Measurements from ENCODE around the gene ENG.

DNA sequence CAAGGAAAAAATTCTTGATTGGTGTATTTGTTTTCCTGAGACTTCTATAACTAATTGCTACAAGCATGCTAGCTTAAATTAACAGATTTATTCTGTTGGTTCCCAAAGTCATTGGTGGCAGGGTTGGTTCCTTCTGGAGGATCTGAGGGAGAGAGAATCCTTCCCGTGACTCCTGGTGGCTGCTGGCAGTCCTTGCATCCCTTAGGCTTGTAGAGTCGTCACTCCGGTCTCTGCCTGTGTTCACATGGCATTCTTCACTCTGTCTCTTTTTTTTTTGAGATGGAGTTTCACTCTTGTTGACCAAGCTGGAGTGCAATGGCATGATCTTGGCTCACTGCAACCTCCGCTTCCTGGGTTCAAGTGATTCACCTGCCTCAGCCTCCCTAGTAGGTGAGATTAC lies 63.4 kb downstream of the ENG start:
- TF ChIP-seq, protein P1, sequence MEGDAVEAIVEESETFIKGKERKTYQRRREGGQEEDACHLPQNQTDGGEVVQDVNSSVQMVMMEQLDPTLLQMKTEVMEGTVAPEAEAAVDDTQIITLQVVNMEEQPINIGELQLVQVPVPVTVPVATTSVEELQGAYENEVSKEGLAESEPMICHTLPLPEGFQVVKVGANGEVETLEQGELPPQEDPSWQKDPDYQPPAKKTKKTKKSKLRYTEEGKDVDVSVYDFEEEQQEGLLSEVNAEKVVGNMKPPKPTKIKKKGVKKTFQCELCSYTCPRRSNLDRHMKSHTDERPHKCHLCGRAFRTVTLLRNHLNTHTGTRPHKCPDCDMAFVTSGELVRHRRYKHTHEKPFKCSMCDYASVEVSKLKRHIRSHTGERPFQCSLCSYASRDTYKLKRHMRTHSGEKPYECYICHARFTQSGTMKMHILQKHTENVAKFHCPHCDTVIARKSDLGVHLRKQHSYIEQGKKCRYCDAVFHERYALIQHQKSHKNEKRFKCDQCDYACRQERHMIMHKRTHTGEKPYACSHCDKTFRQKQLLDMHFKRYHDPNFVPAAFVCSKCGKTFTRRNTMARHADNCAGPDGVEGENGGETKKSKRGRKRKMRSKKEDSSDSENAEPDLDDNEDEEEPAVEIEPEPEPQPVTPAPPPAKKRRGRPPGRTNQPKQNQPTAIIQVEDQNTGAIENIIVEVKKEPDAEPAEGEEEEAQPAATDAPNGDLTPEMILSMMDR (conservative IDR thresholded peaks at IDR 0.05; ENCODE audit: low read depth, low read length), result no peak
- no peak for TF ChIP-seq EZH2 (IDR thresholded peaks at IDR 0.05; ENCODE audit: borderline replicate concordance, low read depth, low read length, poor library complexity, severe bottlenecking)

All from A673 (cell line).